Fibroblast of lung (primary cell): ENCODE measurements around the gene CKMT1A. TPM values are rescaled to one million over a fixed set of nuclear protein-coding genes. Genes with fewer than 3 reads are reported as not detected.
"Not testable (repeated sequence)": the region's sequence is repeated elsewhere in the genome, so short reads cannot be mapped to it uniquely, and the experiment has no call there.

ENCODE experiments used
- DNase-seq, 2 donors: peaks; one replicate each; pipeline versions ENCODE4 v3.0.0 to v3.0.0-alpha.2; 2010; ENCODE audit warnings: low read depth in 2 of 2
- H2AFZ ChIP-seq: 2 replicates; pipeline ENCODE4 v1.5.1; 2012; ENCODE audit warnings: low read length, control low read depth, inconsistent platforms
- H3K27ac ChIP-seq: 2 replicates; pipeline ENCODE4 v1.5.1; 2011; ENCODE audit warnings: low read length, control low read depth; ENCODE audit not compliant: insufficient read depth
- H3K27me3 ChIP-seq: 2 replicates; pipeline ENCODE4 v1.5.1; 2011; ENCODE audit warnings: mild to moderate bottlenecking, low read length; ENCODE audit not compliant: control insufficient read depth, insufficient read depth
- H3K36me3 ChIP-seq: 2 replicates; pipeline ENCODE4 v1.5.1; 2011; ENCODE audit warnings: low read length; ENCODE audit not compliant: control insufficient read depth, insufficient read depth
- H3K4me1 ChIP-seq: 2 replicates; pipeline ENCODE4 v1.5.1; 2011; ENCODE audit warnings: low read length; ENCODE audit not compliant: control insufficient read depth, insufficient read depth; ENCODE audit errors: extremely low read depth
- H3K4me2 ChIP-seq: 2 replicates; pipeline ENCODE4 v1.5.1; 2011; ENCODE audit warnings: low read length, control low read depth; ENCODE audit not compliant: insufficient read depth; ENCODE audit errors: extremely low read depth
- H3K4me3 ChIP-seq, 4 experiments: fragments of 200-600 bp in 1 of 4; sonication (generic) in 1 of 4; replicated peaks in 1 of 4; 2 replicates each; pipeline ENCODE4 v1.5.1; 2011 to 2016; ENCODE audit warnings: low read length in 4 of 4, low read depth in 3 of 4, mild to moderate bottlenecking in 3 of 4, control low read depth in 2 of 4, inconsistent platforms in 1 of 4, mixed read lengths in 1 of 4; ENCODE audit not compliant: insufficient read depth in 1 of 4; ENCODE audit errors: control extremely low read depth in 1 of 4
- H3K79me2 ChIP-seq: 2 replicates; pipeline ENCODE4 v1.5.1; 2012; ENCODE audit warnings: mild to moderate bottlenecking, low read length, inconsistent platforms; ENCODE audit not compliant: control insufficient read depth, insufficient read depth
- H3K9ac ChIP-seq: 2 replicates; pipeline ENCODE4 v1.5.1; 2011; ENCODE audit warnings: mild to moderate bottlenecking, low read length, control low read depth; ENCODE audit not compliant: insufficient read depth
- H3K9me3 ChIP-seq: 2 replicates; pipeline ENCODE4 v1.5.1; 2012; ENCODE audit warnings: low read depth, low read length; ENCODE audit not compliant: control insufficient read depth, insufficient read depth
- H4K20me1 ChIP-seq: 2 replicates; pipeline ENCODE4 v1.5.1; 2011; ENCODE audit warnings: low read length; ENCODE audit not compliant: control insufficient read depth, insufficient read depth; ENCODE audit errors: extremely low read depth
- polyA plus RNA-seq, 2 donors: library from polyadenylated mRNA; depleted of rRNA in 1 of 2; stranded (reverse) in 1 of 2; unstranded in 1 of 2; fragments of >200 nt; gene quantifications; 2 replicates each; pipeline ENCODE4 v1.2.1, GENCODE V29; 2011 to 2012; ENCODE audit warnings: missing spikeins in 1 of 2
- total RNA-seq: library from RNA; depleted of rRNA; stranded (reverse); fragments of >200 nt; gene quantifications from 2 replicates; pipeline ENCODE4 v1.2.1, GENCODE V29; 2014

Gene CKMT1A
- total and polyA plus RNA-seq, 2 donors (not counting 1 experiment from before 2014, with no cell fraction given), result 0.03 TPM; not detected in 1

- H3K4me3 ChIP-seq, H3K36me3 ChIP-seq, H4K20me1 ChIP-seq, H3K27me3 ChIP-seq, H3K27ac ChIP-seq, H3K4me1 ChIP-seq, DNase-seq, H3K9ac ChIP-seq, H3K79me2 ChIP-seq, H3K9me3 ChIP-seq, H2AFZ ChIP-seq, H3K4me2 ChIP-seq: not testable (repeated sequence)
Measured at GRCh38 chr15:43663333-43663732, 30.3 kb upstream of the CKMT1A start.

GRCh38 chr15:43666177-43666576, 27.5 kb upstream of the CKMT1A start:
- H3K27me3 ChIP-seq, H3K79me2 ChIP-seq, H2AFZ ChIP-seq, H3K27ac ChIP-seq, H3K36me3 ChIP-seq, H3K4me1 ChIP-seq, H3K4me2 ChIP-seq, H3K4me3 ChIP-seq, H4K20me1 ChIP-seq, DNase-seq, H3K9ac ChIP-seq, H3K9me3 ChIP-seq: not testable (repeated sequence)

DNA sequence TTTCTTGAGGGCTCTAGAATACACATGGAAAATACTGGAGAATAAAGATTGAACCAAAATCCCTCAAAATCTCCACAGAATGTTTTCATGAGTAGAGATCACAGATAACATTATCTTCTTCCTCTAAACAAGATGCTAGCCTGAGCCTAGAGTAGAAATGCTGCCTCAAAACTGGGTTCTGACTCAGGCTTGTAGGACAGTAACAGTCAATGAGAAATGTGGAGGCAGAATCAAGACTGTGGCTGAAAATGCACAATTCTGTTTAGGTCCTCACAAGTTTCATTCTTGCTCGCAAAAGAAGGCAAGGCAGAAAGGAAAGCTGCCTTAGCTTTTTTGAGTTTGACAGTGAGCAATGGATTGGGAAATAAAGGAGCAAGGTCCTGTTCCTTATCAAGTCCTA, 19.5 kb upstream of the CKMT1A start:
- not testable (repeated sequence) for H3K9me3 ChIP-seq, H3K9ac ChIP-seq, H4K20me1 ChIP-seq, DNase-seq, H3K27ac ChIP-seq, H3K4me2 ChIP-seq, H3K4me1 ChIP-seq, H3K79me2 ChIP-seq, H3K36me3 ChIP-seq, H3K4me3 ChIP-seq, H3K27me3 ChIP-seq, H2AFZ ChIP-seq

- H4K20me1 ChIP-seq, H2AFZ ChIP-seq, H3K27me3 ChIP-seq, H3K9me3 ChIP-seq, H3K4me2 ChIP-seq, H3K27ac ChIP-seq, H3K9ac ChIP-seq, H3K4me3 ChIP-seq, H3K79me2 ChIP-seq, H3K36me3 ChIP-seq, H3K4me1 ChIP-seq, DNase-seq: not testable (repeated sequence)
Measured at GRCh38 chr15:43689604-43690301, 3.9 kb upstream of the CKMT1A start.

- not testable (repeated sequence) for H3K9ac ChIP-seq, H3K4me1 ChIP-seq, H4K20me1 ChIP-seq, H3K36me3 ChIP-seq, H3K27ac ChIP-seq, H3K9me3 ChIP-seq, H3K27me3 ChIP-seq, H2AFZ ChIP-seq, H3K4me2 ChIP-seq, H3K4me3 ChIP-seq, DNase-seq, H3K79me2 ChIP-seq
Measured at GRCh38 chr15:43692679-43693078, 980 bp upstream of the CKMT1A start.
